Right ventricle myocardium superior (tissue), 1 donor: Measurements from ENCODE around the gene APOH. TPM values are rescaled to one million over a fixed set of nuclear protein-coding genes. Genes with fewer than 3 reads are reported as not detected.

Source experiments
- ATAC-seq: fragments of 200-7000 bp; cut with Tn5 transposase; one replicate; pipeline ENCODE4 v1.9.1; 2020; ENCODE audit warnings: mild to moderate bottlenecking; ENCODE audit not compliant: poor library complexity
- DNase-seq: peaks from one replicate; pipeline ENCODE4 v3.0.0-alpha.2; 2020
- intact Hi-C: fragments of 100-400 bp; cut with DNase I; formaldehyde crosslinking; loops from one replicate; pipeline ENCODE4 v1.11.2; 2022
- total RNA-seq: library from RNA; stranded (reverse); fragmentation: NEBNext Ultra II Directional; extraction: Animal tissue kit (Norgen Biotek cat#: 25700); gene quantifications from one replicate; pipeline ENCODE4 v1.2.1, GENCODE V29; 2021
- donor health status: DM: no; HTN: yes; CAD: no; lungs with severe emphysema.

APOH gene
- total RNA-seq, 1 donor from 2014 or later: 0.32 TPM

DNA sequence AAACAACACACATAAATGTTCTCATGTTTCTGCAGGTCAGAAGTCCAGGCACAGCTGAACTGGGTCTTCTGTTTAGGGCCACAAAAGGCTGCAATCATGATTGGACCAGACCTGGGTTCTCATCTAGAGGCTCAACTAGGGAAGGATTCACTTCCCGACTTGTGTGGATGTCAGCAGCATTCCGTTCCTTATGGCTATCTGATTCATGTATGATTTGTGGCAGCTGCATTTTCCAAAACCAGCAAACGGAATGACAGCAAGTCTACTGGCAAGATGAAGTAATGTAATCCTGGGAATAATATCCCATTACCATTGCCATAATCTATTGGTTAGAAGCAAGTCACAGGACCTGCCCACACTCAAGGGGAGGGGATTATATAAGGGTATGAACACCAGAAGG lies 59.4 kb downstream of the APOH start:
- DNase-seq (no peak), ATAC-seq (no peak)
- intact Hi-C loops: loop anchor here (10.0 kb wide), 1 partner anchor 605 kb away; the partner anchor contains the start of gene AXIN2

DNA sequence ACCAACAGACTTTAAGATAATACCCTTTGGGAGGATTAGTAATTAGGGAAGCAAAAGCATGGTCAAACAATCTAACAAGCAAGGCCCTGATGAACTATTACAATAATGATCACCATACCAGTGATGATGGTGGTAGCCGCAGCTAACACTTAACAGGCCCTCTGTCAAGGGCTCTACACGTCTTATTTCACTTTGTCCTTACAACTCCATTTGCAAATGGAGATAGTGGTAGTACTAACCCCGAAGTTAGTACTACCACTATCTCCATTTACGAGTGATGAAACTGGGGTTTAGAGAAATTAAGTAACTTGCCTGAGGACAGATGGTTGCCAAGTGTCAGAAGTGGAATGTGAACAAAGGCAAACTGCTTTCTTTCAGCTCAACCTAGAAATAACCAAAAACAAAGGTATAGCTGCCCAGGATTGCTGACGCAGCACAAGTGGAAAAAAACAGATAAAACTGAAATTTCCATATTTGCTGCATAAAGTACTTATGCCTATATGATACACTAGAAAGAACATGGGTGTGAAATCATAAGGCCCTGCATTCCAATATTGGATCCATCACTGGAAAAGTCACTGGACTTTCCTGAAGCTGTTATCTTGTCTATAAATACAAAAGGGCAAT lies 61.9 kb downstream of the APOH start:
- intact Hi-C loops: no loop called here
- ATAC-seq (no peak), DNase-seq (no peak)

- intact Hi-C loops: no loop called here
- ATAC-seq: no peak
- no peak for DNase-seq
Measured at GRCh38 chr17:66165537-66166123, 63.6 kb downstream of the APOH start.

Other genes with a start within 250 kb of the APOH start
- gene CEP112, start 37.3 kb downstream of the APOH start, total RNA-seq: 20.7 TPM
- gene PRKCA, start 73.2 kb upstream of the APOH start, total RNA-seq: 5.4 TPM